SU-DHL-6 (cell line): ENCODE measurements around the gene POP4.

Experiments
- CTCF ChIP-seq: fragments of 200-600 bp; sonication (generic); IDR thresholded peaks from one replicate; pipeline ENCODE4 v1.5.1; 2017; ENCODE audit warnings: antibody characterized with exemption, mild to moderate bottlenecking, low read length, moderate library complexity; ENCODE audit not compliant: insufficient read depth, poor library complexity, severe bottlenecking
- EZH2phosphoT487 ChIP-seq: fragments of 200-600 bp; sonication (generic), shearing (Covaris generic); conservative IDR thresholded peaks from 2 replicates; pipeline ENCODE4 v1.6.1; 2018; ENCODE audit warnings: mild to moderate bottlenecking, antibody characterized with exemption, low read length, moderate library complexity, mixed read lengths

DNA sequence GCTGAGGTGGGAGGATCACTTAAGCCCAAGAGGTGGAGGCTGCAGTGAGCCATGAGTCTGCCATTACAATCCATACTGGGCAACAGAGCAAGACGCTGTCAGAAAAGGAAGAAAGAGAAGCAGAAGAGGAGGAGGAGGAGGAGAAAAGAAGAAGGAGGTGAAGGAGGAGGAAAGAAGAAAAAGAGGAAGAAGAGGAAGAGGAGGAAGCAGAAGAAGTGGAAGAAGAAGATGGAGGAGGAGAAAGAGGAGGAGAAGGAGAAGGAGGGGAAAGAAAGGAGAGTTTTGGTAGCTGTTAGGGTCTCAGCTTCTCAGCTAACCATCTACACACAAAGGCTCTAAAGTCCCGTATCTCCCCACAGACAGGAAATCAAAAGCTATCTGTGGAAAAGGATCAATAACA lies 35.5 kb downstream of the POP4 start:
- no peak for TF ChIP-seq CTCF
- no peak for TF ChIP-seq EZH2phosphoT487
